NCI-H1417 (cell line): ENCODE data around the gene IGF2.
"Not testable (repeated sequence)": the region's sequence is repeated elsewhere in the genome, so short reads cannot be mapped to it uniquely, and the experiment has no call there.

Experiments
- DNase-seq, 3 experiments: peaks; one replicate each; lab custom pipeline; 2025; lab: John Stamatoyannopoulos, UW

The IGF2 gene

GRCh38 chr11:2136209-2136951, 2.8 kb downstream of the IGF2 start:
- peak in 1 of 3 experiments; percentile 36 for DNase-seq

GRCh38 chr11:2135648-2136201, 3.5 kb downstream of the IGF2 start:
- DNase-seq = no peak

- DNase-seq = no peak
These were observed 4.1 kb downstream of the IGF2 start for GRCh38 chr11:2135018-2135569.

GRCh38 chr11:2134022-2135010, 4.9 kb downstream of the IGF2 start:
- DNase-seq = no peak

GRCh38 chr11:2133241-2134021, 5.8 kb downstream of the IGF2 start:
- DNase-seq = no peak

GRCh38 chr11:2132874-2133240, 6.3 kb downstream of the IGF2 start:
- no peak for DNase-seq

GRCh38 chr11:2132246-2132645, 6.9 kb downstream of the IGF2 start:
- DNase-seq = no peak

- no peak for DNase-seq
These were observed 7.6 kb downstream of the IGF2 start for GRCh38 chr11:2131371-2132236.

GRCh38 chr11:2130881-2131352, 8.3 kb downstream of the IGF2 start:
- DNase-seq = no peak

- DNase-seq = no peak
These were observed 9.4 kb downstream of the IGF2 start for GRCh38 chr11:2129699-2130366.

GRCh38 chr11:2129308-2129698, 9.9 kb downstream of the IGF2 start:
- DNase-seq = no peak

GRCh38 chr11:2128511-2129307, 10.5 kb downstream of the IGF2 start:
- peak in 1 of 3 experiments; percentile 4 for DNase-seq

GRCh38 chr11:2128130-2128510, 11.1 kb downstream of the IGF2 start:
- no peak for DNase-seq

GRCh38 chr11:2127482-2128129, 11.6 kb downstream of the IGF2 start:
- no peak for DNase-seq

GRCh38 chr11:2126520-2127085, 12.6 kb downstream of the IGF2 start:
- DNase-seq = no peak

- DNase-seq = not testable (repeated sequence)
These were observed 14.3 kb downstream of the IGF2 start for GRCh38 chr11:2124736-2125484.

GRCh38 chr11:2123628-2123960, 15.6 kb downstream of the IGF2 start:
- no peak for DNase-seq
